Measurements from ENCODE around the gene SERPINB1.
"Not testable (repeated sequence)": the region's sequence is repeated elsewhere in the genome, so short reads cannot be mapped to it uniquely, and the experiment has no call there.

Gene SERPINB1

GRCh38 chr6:2865694-2866151 lies 24.1 kb upstream of the SERPINB1 start:
- no peak for DNase-seq

GRCh38 chr6:2865270-2865669 lies 23.6 kb upstream of the SERPINB1 start:
- no peak for DNase-seq

- DNase-seq, result no peak
These were observed 22.2 kb upstream of the SERPINB1 start for GRCh38 chr6:2863901-2864300.

GRCh38 chr6:2862712-2863181 lies 21.1 kb upstream of the SERPINB1 start:
- DNase-seq, result peak; percentile 42

- DNase-seq, result no peak
These were observed 20.1 kb upstream of the SERPINB1 start for GRCh38 chr6:2861822-2862164.

- no peak for DNase-seq
These were observed 19.6 kb upstream of the SERPINB1 start for GRCh38 chr6:2861060-2861821.

- DNase-seq, result not testable (repeated sequence)
These were observed 19.0 kb upstream of the SERPINB1 start for GRCh38 chr6:2860706-2861059.

- not testable (repeated sequence) for DNase-seq
These were observed 18.4 kb upstream of the SERPINB1 start for GRCh38 chr6:2859798-2860705.

GRCh38 chr6:2859185-2859700 lies 17.6 kb upstream of the SERPINB1 start:
- DNase-seq, result no peak

GRCh38 chr6:2857580-2858337 lies 16.1 kb upstream of the SERPINB1 start:
- no peak for DNase-seq

GRCh38 chr6:2857185-2857579 lies 15.5 kb upstream of the SERPINB1 start:
- no peak for DNase-seq

GRCh38 chr6:2855061-2855519 lies 13.4 kb upstream of the SERPINB1 start:
- no peak for DNase-seq

GRCh38 chr6:2854396-2854982 lies 12.8 kb upstream of the SERPINB1 start:
- DNase-seq, result no peak

GRCh38 chr6:2853769-2854395 lies 12.2 kb upstream of the SERPINB1 start:
- no peak for DNase-seq

- not testable (repeated sequence) for DNase-seq
These were observed 11.7 kb upstream of the SERPINB1 start for GRCh38 chr6:2853378-2853768.

- no peak for DNase-seq
These were observed 11.3 kb upstream of the SERPINB1 start for GRCh38 chr6:2852921-2853322.

- no peak for DNase-seq
These were observed 10.8 kb upstream of the SERPINB1 start for GRCh38 chr6:2852514-2852855.

GRCh38 chr6:2851727-2852513 lies 10.3 kb upstream of the SERPINB1 start:
- DNase-seq, result no peak

GRCh38 chr6:2850538-2851113 lies 9.0 kb upstream of the SERPINB1 start:
- no peak for DNase-seq

GRCh38 chr6:2848851-2849250 lies 7.2 kb upstream of the SERPINB1 start:
- peak; percentile 67 for DNase-seq

- DNase-seq, result no peak
These were observed 4.2 kb upstream of the SERPINB1 start for GRCh38 chr6:2845880-2846208.
